ENCODE data around the gene FAF1. TPM values are rescaled to one million over a fixed set of nuclear protein-coding genes. Genes with fewer than 3 reads are reported as not detected.

Gene FAF1
- total and polyA plus RNA-seq, 2 of the 8 experiments (the other 6 are each of a cell fraction or from before 2014, with no cell fraction given) = 10.8 to 65.9 TPM

DNA sequence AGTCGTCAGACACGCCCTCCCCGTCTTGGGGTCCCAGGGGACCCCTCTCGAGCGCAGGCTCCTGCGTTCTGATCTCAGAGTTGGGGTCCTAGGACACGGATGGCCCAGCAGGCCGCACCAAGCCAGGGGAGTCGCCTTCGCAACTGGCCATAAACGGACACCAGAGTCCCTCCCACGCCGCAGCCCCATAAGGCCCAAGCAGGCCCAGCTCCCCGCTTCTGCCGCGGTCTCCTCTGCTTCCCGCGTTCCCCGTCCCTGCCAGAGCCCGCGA is 537.5 kb downstream of the FAF1 start:
- Histone ChIP-seq H3K36me3 (ENCODE audit: control insufficient read depth in 2 of 4, insufficient read depth in 4 of 4, low read length in 3 of 4) (peaks cover 0 to 13% (median 0%) of the 10 kb centered on the region in 4 experiments; a peak in 1 of 8 replicates), H3K9ac (replicated peaks in 1 of 4; ENCODE audit: extremely low read depth in 1 of 4, low read depth in 3 of 4, low read length in 3 of 4) (no peak overlapping the region), H3K4ac (replicated peaks; ENCODE audit: insufficient read length, low read depth, low read length) (no peak overlapping the region), H2BK12ac (ENCODE audit: low read depth, low read length) (no peak overlapping the region), H3K56ac (replicated peaks; ENCODE audit: insufficient read length, low read depth, low read length) (no peak overlapping the region), H3K27me3 (replicated peaks in 1 of 4; ENCODE audit: control insufficient read depth in 3 of 4, extremely low read depth in 1 of 4, insufficient read depth in 3 of 4, low read length in 3 of 4) (peaks cover 98 to 100% (median 99%) of the 10 kb centered on the region in 4 experiments), H2BK20ac (ENCODE audit: low read length) (no peak overlapping the region), H3K79me2 (ENCODE audit: control insufficient read depth in 1 of 2, insufficient read depth in 2 of 2, low read length in 2 of 2) (no peaks in the 10 kb centered on the region), H3K4me1 (replicated peaks in 1 of 4; ENCODE audit: control insufficient read depth in 3 of 4, insufficient read depth in 4 of 4, low read length in 3 of 4) (peaks cover 4 to 29% (median 18%) of the 10 kb centered on the region in 4 experiments; a peak in 6 of 7 replicates), H3K23me2 (ENCODE audit: low read depth, low read length) (peaks cover 14% of the 10 kb centered on the region; the same call in 1 of the 2 replicates), H2BK15ac (ENCODE audit: low read length) (no peak overlapping the region), H4K91ac (replicated peaks; ENCODE audit: insufficient read length, low read length) (no peak overlapping the region), H2BK120ac (replicated peaks; ENCODE audit: low read depth, low read length) (no peak overlapping the region), H2BK5ac (ENCODE audit: low read depth, low read length) (no peak overlapping the region), H2AK5ac (ENCODE audit: low read depth, low read length) (no peak overlapping the region), H2AFZ (ENCODE audit: low read length) (no peak overlapping the region), H3K18ac (ENCODE audit: extremely low read depth, low read length) (no peak overlapping the region), H3K14ac (ENCODE audit: insufficient read length) (no peak overlapping the region), H4K5ac (ENCODE audit: insufficient read length, low read depth, low read length) (no peak overlapping the region), H4K20me1 (replicated peaks in 1 of 2; ENCODE audit: control insufficient read depth in 1 of 2, insufficient read depth in 2 of 2, low read length in 2 of 2) (peaks cover 17 to 41% of the 10 kb centered on the region in 2 experiments), H3K23ac (ENCODE audit: insufficient read length) (no peak overlapping the region), H3K27ac (ENCODE audit: low read depth, low read length) (no peak overlapping the region), H3K79me1 (ENCODE audit: low read depth, low read length) (no peaks in the 10 kb centered on the region), H3K9me3 (ENCODE audit: insufficient read depth in 2 of 2, low read depth in 1 of 2, low read length in 1 of 2) (no peaks in the 10 kb centered on the region; a peak in 1 of 4 replicates), H4K8ac (ENCODE audit: extremely low read depth, insufficient read depth, low read length) (no peak overlapping the region), H3K4me3 (ENCODE audit: extremely low read depth in 1 of 4, insufficient read depth in 2 of 4, low read depth in 3 of 4, low read length in 4 of 4) (peak overlapping the region; percentile 20 to 56 (median 34); a peak in 6 of 8 replicates), H3K4me2 (ENCODE audit: insufficient read depth in 1 of 2, low read depth in 2 of 2, low read length in 2 of 2) (peak overlapping the region; percentile 73 to 74)
- ChIA-PET POLR2A (ENCODE audit: partially characterized antibody) (no interaction called here), CTCF (ENCODE audit: partially characterized antibody) (interaction anchor here (1.1 to 7.4 kb wide), 5 partner anchors 7 to 281 kb away, joined by 4 to 32 read pairs (median 4); no protein-coding TSS in a partner anchor)
- FAIRE-seq (no peak), DNase-seq (ENCODE audit: low read depth in 1 of 2, low spot score in 2 of 2) (peak in 1 of 2 experiments; percentile 69)
- 6% methylated on average over 19 of the region's 21 CpGs; no CpG with 5 or more reads in 1 of the 2 experiments for WGBS, 2 experiments (ENCODE audit: extremely low coverage in 1 of 2, insufficient coverage in 1 of 2, insufficient read length in 1 of 2, insufficient replicate concordance in 2 of 2, low coverage in 1 of 2, low lambda C conversion rate in 2 of 2, missing lambda C conversion rate in 1 of 2)
- TF ChIP-seq TCF12 (IDR thresholded peaks at IDR 0.05; ENCODE audit: low read depth, low read length) = no peak
- no peak for TF ChIP-seq SP4 (IDR thresholded peaks at IDR 0.05; ENCODE audit: low read length)
- no peak for TF ChIP-seq EP300 (IDR thresholded peaks at IDR 0.05; ENCODE audit: borderline replicate concordance in 1 of 2, low read depth in 2 of 2, low read length in 2 of 2)
- TF ChIP-seq SIN3A (conservative IDR thresholded peaks at IDR 0.05 in 1 of 2, IDR thresholded peaks at IDR 0.05 in 1 of 2; ENCODE audit: low read depth in 1 of 2, low read length in 2 of 2) = no peak
- no peak for TF ChIP-seq ASH2L (IDR thresholded peaks at IDR 0.05; ENCODE audit: low read length)
- TF ChIP-seq KDM4A (IDR thresholded peaks at IDR 0.05; ENCODE audit: low read depth, low read length, severe bottlenecking) = no peak
- TF ChIP-seq SRF (IDR thresholded peaks at IDR 0.05; ENCODE audit: low read depth, low read length) = no peak
- no peak for TF ChIP-seq POLR2A (IDR thresholded peaks at IDR 0.05; ENCODE audit: control extremely low read depth in 1 of 2, low read depth in 2 of 2, low read length in 2 of 2)
- no peak for TF ChIP-seq RNF2 (IDR thresholded peaks at IDR 0.05; ENCODE audit: borderline replicate concordance, low read depth, low read length, missing control alignments, poor library complexity, severe bottlenecking)
- TF ChIP-seq, protein P1, sequence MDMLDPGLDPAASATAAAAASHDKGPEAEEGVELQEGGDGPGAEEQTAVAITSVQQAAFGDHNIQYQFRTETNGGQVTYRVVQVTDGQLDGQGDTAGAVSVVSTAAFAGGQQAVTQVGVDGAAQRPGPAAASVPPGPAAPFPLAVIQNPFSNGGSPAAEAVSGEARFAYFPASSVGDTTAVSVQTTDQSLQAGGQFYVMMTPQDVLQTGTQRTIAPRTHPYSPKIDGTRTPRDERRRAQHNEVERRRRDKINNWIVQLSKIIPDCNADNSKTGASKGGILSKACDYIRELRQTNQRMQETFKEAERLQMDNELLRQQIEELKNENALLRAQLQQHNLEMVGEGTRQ (IDR thresholded peaks at IDR 0.05; ENCODE audit: low read length) = no peak
- TF ChIP-seq RFX5 (IDR thresholded peaks at IDR 0.05; ENCODE audit: borderline replicate concordance, low read depth, low read length) = no peak
- TF ChIP-seq CHD1 (IDR thresholded peaks at IDR 0.05; ENCODE audit: low read depth, low read length) = no peak
- no peak for TF ChIP-seq HDAC2 (IDR thresholded peaks at IDR 0.05; ENCODE audit: borderline replicate concordance in 1 of 2, low read depth in 2 of 2, low read length in 2 of 2)

Data from H1 (cell line).